Muscle layer of duodenum (tissue), 2 donors: ENCODE data around the gene EFCAB6.

Source experiments
- H3K27ac ChIP-seq: one replicate; pipeline ENCODE4 v1.7.0; 2013; ENCODE audit warnings: mild to moderate bottlenecking, low read length
- H3K27me3 ChIP-seq: one replicate; pipeline ENCODE4 v1.7.0; 2013; ENCODE audit warnings: low read depth, mild to moderate bottlenecking, control low read depth, low read length
- H3K36me3 ChIP-seq, 2 donors: one replicate each; pipeline ENCODE4 v1.7.0; 2013; ENCODE audit warnings: low read length in 2 of 2, control low read depth in 1 of 2, mild to moderate bottlenecking in 1 of 2; ENCODE audit not compliant: insufficient read depth in 2 of 2, control insufficient read depth in 1 of 2
- H3K4me1 ChIP-seq, 2 donors: one replicate each; pipeline ENCODE4 v1.7.0; 2013; ENCODE audit warnings: low read length in 2 of 2, mild to moderate bottlenecking in 2 of 2, control low read depth in 1 of 2, moderate library complexity in 1 of 2; ENCODE audit not compliant: insufficient read depth in 2 of 2, control insufficient read depth in 1 of 2
- H3K4me3 ChIP-seq, 2 donors: one replicate each; pipeline ENCODE4 v1.7.0; 2013; ENCODE audit warnings: low read length in 2 of 2, low read depth in 1 of 2, mild to moderate bottlenecking in 1 of 2
- H3K9me3 ChIP-seq, 2 donors: one replicate each; pipeline ENCODE4 v1.7.0; 2013; ENCODE audit warnings: low read length in 2 of 2, control low read depth in 1 of 2, mild to moderate bottlenecking in 1 of 2; ENCODE audit not compliant: control insufficient read depth in 1 of 2
- donor health status: healthy.

The EFCAB6 gene

DNA sequence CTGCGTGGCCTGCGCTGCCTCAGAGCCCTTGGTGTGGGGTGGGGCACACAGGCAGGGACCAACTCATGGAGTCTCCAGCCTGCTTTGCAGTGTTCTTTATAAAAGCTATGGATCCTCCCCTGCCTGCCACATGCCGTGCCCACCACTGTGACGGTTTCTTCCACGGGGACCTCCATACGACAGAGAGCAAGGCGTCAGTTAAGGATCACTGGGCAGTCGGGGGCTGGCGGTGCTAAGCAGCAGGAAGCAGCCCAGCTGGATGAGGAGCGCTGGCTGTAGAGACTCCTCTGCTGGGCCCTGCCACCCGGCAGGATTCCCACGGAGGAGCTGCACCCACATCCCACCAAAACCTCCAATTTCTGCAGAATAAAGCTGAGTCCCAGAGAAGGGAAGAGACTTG lies 23.1 kb upstream of the EFCAB6 start:
- Histone ChIP-seq H3K4me3 (no peak overlapping the region), H3K36me3 (no peaks in the 10 kb centered on the region), H3K4me1 (no peaks in the 10 kb centered on the region), H3K27me3 (no peaks in the 10 kb centered on the region), H3K27ac (no peak overlapping the region), H3K9me3 (no peaks in the 10 kb centered on the region)

DNA sequence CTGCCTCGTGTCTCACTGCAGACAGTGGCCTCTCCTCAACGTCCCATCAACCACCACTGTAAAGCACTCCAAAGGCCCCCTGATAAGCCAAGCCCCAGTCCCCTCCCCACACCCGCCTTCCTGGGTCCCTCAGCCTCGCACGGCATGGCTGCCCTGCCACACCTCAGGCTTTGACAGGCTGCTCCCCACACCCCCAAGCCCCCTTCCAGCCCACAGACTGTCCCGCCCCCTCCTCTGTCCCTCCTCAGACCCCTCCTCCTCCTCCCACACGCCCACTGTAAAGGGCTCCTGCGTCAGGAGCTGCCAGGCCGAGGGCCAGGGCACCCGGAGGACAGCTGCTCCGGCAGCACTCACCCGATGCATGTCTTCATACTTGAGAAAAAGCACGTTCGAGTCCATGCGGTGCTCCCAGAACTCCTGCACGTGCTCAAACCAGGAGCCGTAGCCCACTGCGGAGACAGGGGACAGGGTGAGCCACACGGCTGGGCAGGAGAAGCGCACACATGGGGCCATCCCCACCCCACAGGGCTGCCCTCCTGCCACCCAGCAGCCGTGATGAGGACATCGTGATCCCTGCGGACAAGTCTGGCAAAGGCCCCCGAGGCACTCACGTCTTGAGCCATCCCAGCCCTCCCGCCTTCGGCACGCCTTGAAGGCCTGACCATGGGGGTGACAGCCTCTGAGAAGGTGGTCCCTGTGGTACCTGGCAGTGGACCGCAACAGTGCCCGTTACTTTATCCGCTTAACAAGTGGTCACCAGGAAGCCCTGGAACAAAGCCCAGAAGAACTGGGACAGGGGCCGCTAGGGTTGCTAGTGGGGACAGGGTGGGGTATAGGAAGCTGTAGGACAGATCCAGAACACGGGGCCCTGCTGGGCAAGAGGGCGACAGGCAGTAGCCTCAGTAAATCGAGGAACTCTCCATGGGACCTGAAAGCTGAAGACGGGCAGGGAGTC lies 21.5 kb upstream of the EFCAB6 start:
- Histone ChIP-seq H3K4me3 (no peak overlapping the region), H3K36me3 (no peaks in the 10 kb centered on the region), H3K27ac (no peak overlapping the region), H3K4me1 (no peaks in the 10 kb centered on the region), H3K27me3 (no peaks in the 10 kb centered on the region), H3K9me3 (no peaks in the 10 kb centered on the region)

DNA sequence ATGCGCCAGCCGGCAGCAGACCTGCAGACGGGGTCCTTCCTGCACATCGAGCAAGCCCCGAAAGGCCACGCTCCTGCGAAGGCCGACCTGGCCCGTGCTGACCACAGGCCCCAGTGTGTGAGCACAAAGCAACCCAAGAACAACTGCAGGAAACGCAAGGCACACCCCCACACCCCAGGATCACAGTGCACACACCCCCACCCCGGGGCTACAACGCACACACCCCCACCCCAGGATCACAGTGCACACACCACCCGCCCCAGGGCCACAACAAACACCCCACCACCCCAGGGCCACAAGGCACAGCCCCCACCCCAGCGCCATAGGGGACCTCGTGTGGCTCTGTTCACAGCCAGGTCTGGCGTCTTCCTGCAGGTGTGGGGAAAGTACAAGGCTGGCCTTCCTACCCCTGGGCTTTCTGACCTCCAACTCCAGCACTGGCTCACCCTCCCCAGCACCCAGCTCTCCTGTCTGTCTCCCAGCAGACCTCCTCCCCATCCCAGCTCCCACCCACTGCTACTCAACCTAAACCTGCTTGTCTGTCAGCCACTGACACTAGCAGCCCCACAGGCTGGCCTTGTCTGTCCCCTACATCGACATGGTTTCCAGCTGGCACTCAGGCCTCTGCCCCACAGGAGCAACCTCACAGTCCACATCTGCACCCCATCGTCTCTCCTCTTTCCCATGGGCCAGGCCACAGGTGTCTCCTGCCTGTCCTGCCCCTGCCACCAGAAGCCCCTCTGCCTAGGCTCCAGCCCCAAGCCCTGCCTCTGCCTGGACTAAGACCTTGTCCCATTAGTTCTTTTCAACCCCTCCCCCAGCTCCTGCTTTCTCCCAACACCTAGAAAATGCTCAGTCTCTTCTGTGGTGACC lies 20.5 kb upstream of the EFCAB6 start:
- no peaks in the 10 kb centered on the region for H3K27me3 ChIP-seq

DNA sequence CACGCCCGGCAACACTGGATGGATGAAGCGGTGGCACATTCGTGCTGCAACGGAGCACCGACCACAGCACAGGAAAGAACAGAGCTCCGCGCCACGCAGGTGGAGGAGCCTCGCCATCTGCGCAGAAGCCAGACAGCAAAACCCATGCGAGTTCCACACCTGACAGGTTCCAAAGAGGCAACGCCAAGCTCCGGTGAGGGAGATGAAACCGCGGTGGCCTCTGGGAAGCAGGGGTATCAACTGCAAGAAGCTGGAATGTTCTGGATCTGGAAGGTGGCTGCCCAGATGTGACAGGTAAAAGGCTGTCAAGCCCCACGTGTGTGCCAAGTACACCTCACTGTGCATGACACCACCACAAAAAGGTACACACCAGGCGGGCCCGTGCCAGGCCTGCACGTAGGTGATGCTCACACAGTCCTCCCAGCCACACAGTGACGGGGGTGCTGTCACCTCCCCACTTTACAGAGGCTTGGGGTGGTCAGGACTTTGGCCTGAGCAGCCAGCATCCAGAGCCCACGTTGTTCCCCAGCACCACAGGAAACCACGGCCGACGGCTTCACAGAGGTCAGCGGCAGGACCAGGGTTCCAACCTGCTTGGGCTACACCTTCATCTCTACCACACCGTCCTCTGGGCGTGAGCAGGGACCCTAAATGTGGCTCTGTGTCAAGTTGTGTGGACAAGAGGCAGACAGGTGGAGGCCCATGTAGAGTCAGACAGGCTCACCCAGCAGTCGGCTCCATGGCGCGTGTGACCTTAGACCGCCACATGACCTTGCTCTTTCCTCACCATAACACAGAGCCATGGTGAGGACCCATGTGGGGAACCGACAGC lies 19.7 kb upstream of the EFCAB6 start:
- Histone ChIP-seq H3K27me3 (no peaks in the 10 kb centered on the region), H3K36me3 (no peaks in the 10 kb centered on the region), H3K27ac (no peak overlapping the region), H3K4me3 (no peak overlapping the region), H3K9me3 (no peaks in the 10 kb centered on the region), H3K4me1 (no peaks in the 10 kb centered on the region)

More for the DNA sequence above, 20.5 kb upstream of the EFCAB6 start:
- Histone ChIP-seq H3K4me3 (no peak overlapping the region), H3K27ac (no peak overlapping the region), H3K9me3 (no peaks in the 10 kb centered on the region), H3K4me1 (no peaks in the 10 kb centered on the region), H3K36me3 (no peaks in the 10 kb centered on the region)

DNA sequence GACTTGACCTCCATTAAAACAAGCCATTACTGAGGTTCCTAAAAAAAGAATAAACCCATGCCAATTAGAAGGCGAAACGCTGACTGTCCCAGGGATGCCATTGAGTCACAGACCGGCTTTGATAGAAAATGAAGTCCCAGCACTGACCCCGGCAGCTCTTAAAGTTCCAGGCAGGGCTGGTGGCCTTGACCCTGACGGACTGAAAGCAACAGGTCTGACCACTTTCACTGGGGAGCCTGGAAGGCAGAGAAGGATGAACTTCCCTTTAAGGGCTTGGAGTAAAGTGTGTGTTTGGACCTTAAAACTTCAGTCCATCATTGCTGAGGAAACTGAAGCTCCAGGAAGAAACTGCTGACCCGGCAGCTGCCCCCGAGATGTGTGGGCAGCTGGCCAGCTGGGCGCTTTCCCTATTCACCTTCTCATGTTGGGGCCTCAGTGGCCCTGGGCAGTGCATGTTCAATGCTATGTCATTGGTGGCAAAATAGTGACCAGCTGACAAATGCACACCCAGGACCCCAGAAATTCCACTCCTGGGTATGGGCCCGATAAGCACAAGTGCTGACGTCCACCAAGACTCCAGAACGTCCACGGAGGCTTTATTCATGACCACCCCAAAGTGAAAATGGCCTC lies 18.9 kb upstream of the EFCAB6 start:
- peaks cover 0 to 5% of the 10 kb centered on the region in 2 donors for H3K4me1 ChIP-seq
- no peaks in the 10 kb centered on the region for H3K36me3 ChIP-seq
- H3K27me3 ChIP-seq, result no peaks in the 10 kb centered on the region
- no peaks in the 10 kb centered on the region for H3K9me3 ChIP-seq
- H3K4me3 ChIP-seq, result no peak overlapping the region
- no peak overlapping the region for H3K27ac ChIP-seq

DNA sequence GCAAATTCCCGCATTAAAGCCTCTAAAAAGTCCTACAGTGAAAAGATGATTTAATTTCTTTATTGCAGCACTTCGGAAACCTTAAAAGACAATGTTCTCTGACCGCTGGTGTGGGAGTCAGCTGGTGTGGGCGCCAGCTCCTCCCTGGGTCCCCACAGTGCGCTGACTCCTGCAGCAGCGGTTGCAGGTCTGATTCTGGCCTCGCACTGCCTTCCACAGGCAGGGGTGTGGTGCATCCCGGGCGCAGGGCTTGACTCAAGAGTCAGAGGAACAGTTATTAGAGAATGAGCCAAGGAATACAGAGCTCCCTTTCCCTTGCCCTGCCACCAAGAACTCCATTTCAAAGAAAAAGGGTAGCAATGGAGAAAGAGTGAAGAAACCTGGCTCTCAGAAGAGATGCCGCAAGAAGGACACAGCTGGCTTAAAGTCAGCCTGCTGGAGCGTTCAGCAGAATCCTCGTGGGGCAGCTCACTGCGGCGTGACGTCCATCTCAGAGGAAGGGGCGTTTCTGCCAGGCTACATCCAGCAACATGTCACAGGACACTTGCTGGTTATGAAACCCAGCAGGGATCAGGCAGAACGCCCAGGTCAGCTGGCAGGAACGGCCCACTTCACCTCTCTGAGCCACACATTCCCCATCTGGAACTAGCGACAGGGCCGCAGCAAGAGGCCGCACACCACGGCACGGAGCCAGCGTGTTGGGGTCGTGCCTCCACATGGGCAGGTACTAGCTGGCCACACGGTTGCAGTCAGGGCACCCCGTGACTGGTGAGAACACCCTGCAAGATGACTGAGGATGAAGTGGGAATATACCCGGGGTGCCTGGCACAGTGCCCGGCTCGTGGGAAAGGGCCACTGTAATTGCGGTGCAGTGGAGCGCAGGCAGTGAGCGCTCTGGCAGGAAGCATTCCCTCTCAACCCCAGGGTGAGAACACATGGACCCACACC lies 18.1 kb upstream of the EFCAB6 start:
- Histone ChIP-seq H3K27me3 (no peaks in the 10 kb centered on the region), H3K27ac (no peak overlapping the region), H3K9me3 (no peaks in the 10 kb centered on the region), H3K4me3 (no peak overlapping the region), H3K4me1 (peaks cover 2 to 5% of the 10 kb centered on the region in 2 donors), H3K36me3 (no peaks in the 10 kb centered on the region)

- H3K27me3 ChIP-seq, result no peaks in the 10 kb centered on the region
- peaks cover 3 to 5% of the 10 kb centered on the region in 2 donors for H3K4me1 ChIP-seq
- no peak overlapping the region for H3K4me3 ChIP-seq
- H3K9me3 ChIP-seq, result no peaks in the 10 kb centered on the region
- H3K27ac ChIP-seq, result no peak overlapping the region
- no peaks in the 10 kb centered on the region for H3K36me3 ChIP-seq
These were observed 17.1 kb upstream of the EFCAB6 start for GRCh38 chr22:43828998-43829782.

- Histone ChIP-seq H3K9me3 (no peaks in the 10 kb centered on the region), H3K36me3 (no peaks in the 10 kb centered on the region), H3K4me1 (peaks cover 3 to 5% of the 10 kb centered on the region in 2 donors), H3K27me3 (peaks cover 1% of the 10 kb centered on the region), H3K27ac (no peak overlapping the region), H3K4me3 (no peak overlapping the region)
These were observed 16.6 kb upstream of the EFCAB6 start for GRCh38 chr22:43828725-43828997.

DNA sequence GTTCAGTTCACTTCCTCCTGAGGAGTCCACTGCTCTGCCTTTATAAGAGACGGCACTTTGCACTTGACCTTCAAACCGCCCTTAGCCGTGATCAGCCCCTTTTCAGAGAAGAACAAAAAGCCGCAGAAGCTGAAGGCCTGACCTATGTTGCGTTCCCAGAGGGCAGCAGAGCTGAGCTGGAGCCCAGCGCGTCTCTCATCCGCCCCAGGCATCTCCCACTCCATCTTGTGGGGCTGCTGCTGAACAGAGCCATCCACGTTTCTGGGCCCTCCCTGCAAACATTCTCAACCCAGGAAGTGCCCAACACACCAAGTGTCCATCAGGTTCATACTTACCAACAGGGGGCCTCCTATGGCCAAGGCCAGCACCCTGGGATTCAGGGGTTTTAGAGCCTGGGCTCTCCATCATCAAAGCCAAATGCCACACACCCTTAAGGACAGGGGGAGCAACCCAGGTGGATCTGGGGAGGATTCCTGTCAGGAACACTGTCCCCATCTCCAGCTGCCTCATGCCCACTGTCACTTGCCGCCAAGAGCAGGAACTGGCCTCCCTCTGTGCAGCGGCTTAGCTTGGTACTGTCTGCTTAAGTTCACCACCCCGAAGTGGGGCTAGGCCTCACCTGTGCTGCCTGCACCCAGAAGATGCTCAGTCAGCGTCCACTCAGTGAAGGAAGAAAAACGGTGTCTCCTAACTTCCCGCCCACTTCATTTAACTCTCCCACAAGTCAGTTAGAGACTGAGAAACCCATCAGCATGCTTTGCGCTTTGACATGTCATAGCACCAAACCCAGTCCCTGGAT lies 16.0 kb upstream of the EFCAB6 start:
- Histone ChIP-seq H3K27ac (no peak overlapping the region), H3K4me3 (no peak overlapping the region), H3K9me3 (no peaks in the 10 kb centered on the region), H3K4me1 (peaks cover 3 to 5% of the 10 kb centered on the region in 2 donors), H3K36me3 (no peaks in the 10 kb centered on the region), H3K27me3 (peaks cover 3% of the 10 kb centered on the region)
